ENCODE results near the gene ADGB. TPM values are rescaled to one million over a fixed set of nuclear protein-coding genes. Genes with fewer than 3 reads are reported as not detected.

The ADGB gene
- total and polyA plus RNA-seq, 9 of the 15 experiments (the other 6 are each of a cell fraction or from before 2014, with no cell fraction given) = not detected

- TF ChIP-seq ZNF584 (CRISPR knock-in tag; IDR thresholded peaks at IDR 0.05; ENCODE audit: low read depth) (0 out of 2 replicates have a peak, but pooled peaks have one; percentile 32), FUS (optimal IDR thresholded peaks at IDR 0.05; ENCODE audit: low read depth, low read length) (no peak), ZNF175 (CRISPR knock-in tag; IDR thresholded peaks at IDR 0.05; ENCODE audit: low read depth) (0 out of 2 replicates have a peak, but pooled peaks have one; percentile 60), ZNF695 (CRISPR knock-in tag; IDR thresholded peaks at IDR 0.05) (no peak), HLTF (IDR thresholded peaks at IDR 0.05) (no peak), NR2C2 (CRISPR knock-in tag; IDR thresholded peaks at IDR 0.05) (no peak), NR2C2 (tag; IDR thresholded peaks at IDR 0.05) (peak; percentile 87), TOE1 (IDR thresholded peaks at IDR 0.05; ENCODE audit: borderline replicate concordance) (peak; percentile 50; the same call in 1 of the 2 replicates), TOE1 (CRISPR knock-in tag; IDR thresholded peaks at IDR 0.05; ENCODE audit: borderline replicate concordance, low read depth) (no peak), BACH1 (tag; IDR thresholded peaks at IDR 0.05) (no peak), TFE3 (CRISPR knock-in tag; IDR thresholded peaks at IDR 0.05) (peak; percentile 93), HCFC1 (IDR thresholded peaks at IDR 0.05; ENCODE audit: low read depth, low read length) (no peak), PHTF2 (CRISPR knock-in tag; IDR thresholded peaks at IDR 0.05) (no peak), E4F1 (CRISPR knock-in tag; IDR thresholded peaks at IDR 0.05; ENCODE audit: borderline replicate concordance) (no peak), ZFP91 (CRISPR knock-in tag; IDR thresholded peaks at IDR 0.05) (no peak), IFI16 (CRISPR knock-in tag; IDR thresholded peaks at IDR 0.05) (no peak), MEF2A (IDR thresholded peaks at IDR 0.05; ENCODE audit: control insufficient read depth, low read depth, low read length) (no peak), NR2F6 (CRISPR knock-in tag; IDR thresholded peaks at IDR 0.05) (no peak), ZC3H8 (IDR thresholded peaks at IDR 0.05) (no peak), HSF4 (CRISPR knock-in tag; IDR thresholded peaks at IDR 0.05; ENCODE audit: borderline replicate concordance) (no peak)
Measured at GRCh38 chr6:146551545-146551944, 47.2 kb upstream of the ADGB start (continued).
